22Rv1 (cell line): ENCODE results near the gene FHOD1.

Experiments
- ZFX ChIP-seq: fragments of 450-650 bp; IDR thresholded peaks from 2 replicates; pipeline ENCODE4 v1.6.1; 2017; ENCODE audit warnings: antibody characterized with exemption, borderline replicate concordance
- TF ChIP-seq, protein P1 (sequence below): fragments of 450-650 bp; IDR thresholded peaks from 2 replicates; pipeline ENCODE4 v1.5.1; 2017; ENCODE audit warnings: mild to moderate bottlenecking

DNA sequence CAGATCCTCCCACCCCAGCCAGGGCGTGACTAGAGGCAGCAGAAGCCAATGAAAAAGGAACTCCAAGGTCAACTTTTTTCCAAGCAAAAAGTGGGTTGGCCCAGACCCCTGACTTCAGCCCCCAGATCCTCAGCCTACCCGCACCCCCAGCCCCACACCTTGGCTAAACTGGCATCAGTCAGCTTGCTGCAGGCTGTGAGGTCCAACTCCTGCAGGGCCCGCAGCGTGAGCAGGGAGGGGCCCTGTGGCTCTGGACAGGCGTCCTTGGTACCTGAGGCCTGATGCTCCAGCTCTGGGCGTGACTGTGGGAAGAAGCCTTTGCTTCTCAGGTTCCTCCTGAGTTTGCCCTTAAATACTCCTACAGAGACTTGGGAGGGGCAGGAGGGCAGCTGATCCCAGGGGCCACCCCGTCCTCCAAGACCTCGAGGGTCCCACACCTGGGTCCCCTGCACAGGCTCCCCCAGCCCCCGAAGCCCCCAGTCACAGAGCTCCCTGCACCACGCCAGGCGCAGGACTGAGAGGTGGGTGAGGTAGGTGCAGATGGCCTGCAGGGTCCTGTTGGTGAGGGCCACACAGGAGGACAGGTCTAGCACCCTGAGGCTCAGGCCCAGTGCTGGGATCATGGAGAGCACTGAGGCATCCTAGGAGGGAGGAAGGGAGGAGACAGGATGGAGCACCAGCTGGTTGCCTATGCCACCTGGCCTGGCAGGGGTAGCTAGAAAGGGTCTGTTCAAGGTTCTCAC, 39.0 kb downstream of the FHOD1 start:
- TF ChIP-seq, protein P1, sequence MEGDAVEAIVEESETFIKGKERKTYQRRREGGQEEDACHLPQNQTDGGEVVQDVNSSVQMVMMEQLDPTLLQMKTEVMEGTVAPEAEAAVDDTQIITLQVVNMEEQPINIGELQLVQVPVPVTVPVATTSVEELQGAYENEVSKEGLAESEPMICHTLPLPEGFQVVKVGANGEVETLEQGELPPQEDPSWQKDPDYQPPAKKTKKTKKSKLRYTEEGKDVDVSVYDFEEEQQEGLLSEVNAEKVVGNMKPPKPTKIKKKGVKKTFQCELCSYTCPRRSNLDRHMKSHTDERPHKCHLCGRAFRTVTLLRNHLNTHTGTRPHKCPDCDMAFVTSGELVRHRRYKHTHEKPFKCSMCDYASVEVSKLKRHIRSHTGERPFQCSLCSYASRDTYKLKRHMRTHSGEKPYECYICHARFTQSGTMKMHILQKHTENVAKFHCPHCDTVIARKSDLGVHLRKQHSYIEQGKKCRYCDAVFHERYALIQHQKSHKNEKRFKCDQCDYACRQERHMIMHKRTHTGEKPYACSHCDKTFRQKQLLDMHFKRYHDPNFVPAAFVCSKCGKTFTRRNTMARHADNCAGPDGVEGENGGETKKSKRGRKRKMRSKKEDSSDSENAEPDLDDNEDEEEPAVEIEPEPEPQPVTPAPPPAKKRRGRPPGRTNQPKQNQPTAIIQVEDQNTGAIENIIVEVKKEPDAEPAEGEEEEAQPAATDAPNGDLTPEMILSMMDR: no peak
- TF ChIP-seq ZFX: no peak
